HG03025 (cell line): ENCODE measurements around the gene ELMO1.

ENCODE experiments used
- ATAC-seq: cut with Tn5 transposase; IDR thresholded peaks from one replicate; pipeline ENCODE4 v1.9.1; 2021; ENCODE audit warnings: mild to moderate bottlenecking, moderate library complexity; ENCODE audit not compliant: unreplicated experiment, low FRiP score

The ELMO1 gene

GRCh38 chr7:36971515-36972139 is 477.0 kb downstream of the ELMO1 start:
- no peak for ATAC-seq

GRCh38 chr7:36970551-36971514 is 477.8 kb downstream of the ELMO1 start:
- ATAC-seq: no peak

GRCh38 chr7:36969376-36969775 is 479.3 kb downstream of the ELMO1 start:
- no peak for ATAC-seq

- ATAC-seq: no peak
Observed at GRCh38 chr7:36967387-36967786, 481.3 kb downstream of the ELMO1 start.

GRCh38 chr7:36966636-36967035 is 482.0 kb downstream of the ELMO1 start:
- no peak for ATAC-seq

- no peak for ATAC-seq
Observed at GRCh38 chr7:36966039-36966438, 482.6 kb downstream of the ELMO1 start.

GRCh38 chr7:36965625-36966024 is 483.0 kb downstream of the ELMO1 start:
- no peak for ATAC-seq

GRCh38 chr7:36964297-36964696 is 484.4 kb downstream of the ELMO1 start:
- ATAC-seq: no peak

- ATAC-seq: no peak
Observed at GRCh38 chr7:36962367-36962766, 486.3 kb downstream of the ELMO1 start.

- ATAC-seq: no peak
Observed at GRCh38 chr7:36961693-36962092, 487.0 kb downstream of the ELMO1 start.

GRCh38 chr7:36961097-36961496 is 487.6 kb downstream of the ELMO1 start:
- no peak for ATAC-seq

GRCh38 chr7:36960105-36960504 is 488.6 kb downstream of the ELMO1 start:
- ATAC-seq: no peak

GRCh38 chr7:36958111-36958733 is 490.4 kb downstream of the ELMO1 start:
- no peak for ATAC-seq

- ATAC-seq: no peak
Observed at GRCh38 chr7:36957620-36958019, 491.0 kb downstream of the ELMO1 start.

- ATAC-seq: no peak
Observed at GRCh38 chr7:36956814-36957213, 491.9 kb downstream of the ELMO1 start.

- no peak for ATAC-seq
Observed at GRCh38 chr7:36955456-36956129, 493.1 kb downstream of the ELMO1 start.

GRCh38 chr7:36951257-36951697 is 497.4 kb downstream of the ELMO1 start:
- peak; percentile 88 for ATAC-seq

GRCh38 chr7:36949711-36950600 is 498.7 kb downstream of the ELMO1 start:
- ATAC-seq: no peak

GRCh38 chr7:36946401-36946739 is 502.3 kb downstream of the ELMO1 start:
- no peak for ATAC-seq
